GM19463 (cell line): ENCODE data around the gene KIAA0319L.

Experiments used
- ATAC-seq: cut with Tn5 transposase; IDR thresholded peaks from one replicate; pipeline ENCODE4 v1.9.1; 2021; ENCODE audit warnings: mild to moderate bottlenecking, moderate library complexity; ENCODE audit not compliant: unreplicated experiment

Gene KIAA0319L

DNA sequence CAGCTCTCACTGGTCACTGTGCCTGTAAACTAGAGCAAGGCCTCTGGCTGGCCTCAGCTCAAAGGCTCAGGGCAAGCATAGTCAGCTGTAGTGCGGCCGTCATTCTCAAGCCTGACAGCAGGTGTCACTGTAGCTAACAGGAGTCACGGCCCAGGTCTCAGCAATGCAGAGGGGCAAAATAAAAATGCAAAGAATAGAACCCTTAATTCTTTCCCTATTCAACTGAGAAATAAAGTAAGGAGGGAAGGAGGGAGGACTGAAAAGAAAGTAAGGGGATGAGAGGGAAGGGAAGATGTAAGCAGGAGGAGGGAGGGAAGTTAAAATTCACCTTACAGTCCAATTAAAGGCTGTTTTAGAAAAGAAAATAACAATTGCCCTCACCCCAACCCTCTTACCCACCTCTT, 106.1 kb downstream of the KIAA0319L start:
- no peak for ATAC-seq

DNA sequence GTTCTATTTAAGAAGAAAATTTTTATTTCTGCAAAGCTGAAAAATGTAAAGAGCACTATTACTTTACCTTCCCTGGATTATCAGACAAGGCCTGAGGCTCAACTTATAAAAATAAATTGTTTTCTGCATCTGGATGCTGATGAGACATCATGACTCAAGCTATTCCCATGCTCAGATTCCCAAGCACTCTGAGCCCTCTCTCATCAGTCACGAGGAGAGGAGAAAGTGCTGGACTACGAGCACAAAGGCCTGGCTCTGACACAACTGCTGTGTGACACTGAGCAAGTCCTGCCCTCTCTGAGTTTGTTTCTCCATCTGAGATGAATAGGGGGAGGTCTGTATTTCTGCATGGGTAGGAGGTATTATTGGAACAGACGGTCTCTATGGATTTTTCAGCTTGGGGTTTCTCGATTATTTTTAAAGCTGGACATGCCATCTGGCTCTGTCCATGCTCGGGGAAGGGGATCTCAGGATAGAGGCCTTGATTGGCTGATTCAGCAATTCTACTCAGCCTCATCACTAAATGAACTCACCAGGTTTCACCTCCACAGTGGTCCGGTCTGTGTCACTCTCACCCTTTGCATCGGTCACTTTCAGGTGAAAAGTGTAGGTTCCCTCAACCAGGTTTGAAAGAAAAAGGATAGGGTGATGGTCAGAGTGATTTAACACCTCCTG, 107.7 kb downstream of the KIAA0319L start:
- no peak for ATAC-seq

GRCh38 chr1:35448344-35448801, 108.8 kb downstream of the KIAA0319L start:
- ATAC-seq: no peak

GRCh38 chr1:35447278-35447677, 109.9 kb downstream of the KIAA0319L start:
- ATAC-seq: no peak

DNA sequence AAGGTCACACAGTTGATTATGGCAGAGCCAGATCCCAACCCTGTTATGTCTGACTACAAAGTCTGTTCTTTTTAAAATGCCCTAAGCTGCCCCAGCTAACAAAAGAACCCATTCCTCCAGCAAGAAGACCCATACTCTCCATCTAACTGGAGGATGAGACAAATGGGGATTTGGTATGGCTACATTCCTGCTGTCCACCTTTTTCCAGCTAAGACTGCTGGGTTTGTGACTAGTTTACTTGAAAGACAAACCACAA, 112.8 kb downstream of the KIAA0319L start:
- ATAC-seq: no peak

GRCh38 chr1:35443768-35444518, 113.3 kb downstream of the KIAA0319L start:
- no peak for ATAC-seq

DNA sequence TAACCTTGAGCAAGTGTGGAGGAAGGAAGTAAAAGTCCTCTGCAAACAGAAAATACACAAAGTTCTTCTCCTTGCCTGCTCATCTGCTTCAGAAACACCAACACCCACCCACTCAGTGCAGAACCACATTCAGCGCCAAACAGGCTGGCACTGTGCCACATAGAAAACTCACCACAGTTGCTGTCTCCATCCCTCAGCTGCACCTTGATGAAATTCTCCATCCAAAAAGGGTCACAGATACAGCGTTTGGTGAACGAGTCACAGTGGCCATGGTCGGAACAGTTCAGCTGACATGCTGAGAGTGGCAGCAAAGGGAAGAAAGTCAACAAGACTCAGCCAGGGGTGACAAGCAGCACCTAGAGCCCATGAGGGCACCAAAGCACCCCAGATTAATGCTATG, 114.5 kb downstream of the KIAA0319L start:
- ATAC-seq: no peak

DNA sequence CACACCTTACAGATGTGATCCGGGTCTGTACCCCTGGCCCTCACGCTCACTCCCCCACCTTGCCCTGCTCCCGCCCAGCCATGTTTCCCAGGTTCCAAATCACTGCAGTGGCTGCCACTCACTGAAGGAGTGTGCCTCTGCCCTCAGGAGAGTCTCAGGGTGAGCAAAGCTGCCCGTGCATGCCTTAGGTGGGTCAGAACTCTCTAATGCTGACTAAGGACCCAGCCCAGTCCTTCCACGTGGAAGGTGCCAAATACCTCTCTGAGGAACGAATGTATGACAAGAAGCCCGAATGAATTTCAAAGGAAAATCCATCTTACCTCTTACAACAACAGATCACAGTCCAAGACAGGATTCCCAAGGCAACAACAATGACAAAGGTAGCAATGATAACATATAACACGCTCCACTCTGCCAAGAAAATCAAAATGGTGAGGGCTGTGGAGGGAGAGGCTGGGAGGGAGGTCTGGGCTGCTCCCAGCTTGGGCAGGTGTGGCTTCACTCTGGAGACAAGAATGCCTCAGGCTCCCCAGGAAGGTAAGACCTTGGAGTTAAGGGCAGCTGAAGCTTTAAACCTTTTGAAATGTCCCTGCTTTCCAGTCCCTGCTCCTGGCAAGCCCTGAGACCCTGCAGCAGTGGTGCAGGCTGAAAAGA, 115.2 kb downstream of the KIAA0319L start:
- no peak for ATAC-seq

DNA sequence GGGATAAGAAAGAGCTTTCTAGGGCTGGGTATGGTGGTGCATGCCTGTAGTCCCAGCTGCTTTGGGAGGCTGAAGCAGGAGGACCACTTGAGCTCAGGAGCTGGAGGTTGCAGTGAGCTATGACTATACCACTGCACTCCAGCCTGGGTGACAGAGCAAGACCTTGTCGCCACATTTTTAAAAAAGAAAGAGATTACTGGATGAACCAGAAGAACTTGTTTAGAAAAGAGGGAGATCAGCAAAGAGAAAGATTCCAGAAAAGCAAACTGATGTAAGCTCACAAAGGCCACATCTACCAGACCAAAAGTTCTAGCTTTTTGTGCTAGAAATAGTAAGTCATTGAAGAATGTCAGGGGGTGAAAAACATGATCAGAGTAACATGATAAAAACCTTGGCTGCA, 117.6 kb downstream of the KIAA0319L start:
- ATAC-seq: no peak

DNA sequence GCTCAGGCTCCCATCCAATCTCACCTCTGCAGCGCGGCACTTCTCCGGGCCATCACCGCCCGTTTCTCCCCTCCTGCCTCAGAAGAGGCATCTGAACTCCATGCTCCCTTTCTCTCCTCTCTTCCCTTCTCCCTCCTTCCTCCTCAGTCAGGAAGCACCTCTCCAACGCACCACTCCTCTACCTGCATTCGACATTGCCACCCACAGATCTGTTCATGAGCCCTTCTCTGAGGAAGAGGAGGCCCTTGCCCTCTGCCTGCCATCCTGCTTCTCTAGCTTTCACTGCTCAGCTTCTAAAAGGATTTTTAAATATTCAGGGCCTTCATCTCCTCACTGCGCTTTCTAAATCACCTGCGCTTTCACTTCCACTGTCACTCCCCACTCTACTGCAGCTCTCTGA, 120.0 kb downstream of the KIAA0319L start:
- no peak for ATAC-seq

DNA sequence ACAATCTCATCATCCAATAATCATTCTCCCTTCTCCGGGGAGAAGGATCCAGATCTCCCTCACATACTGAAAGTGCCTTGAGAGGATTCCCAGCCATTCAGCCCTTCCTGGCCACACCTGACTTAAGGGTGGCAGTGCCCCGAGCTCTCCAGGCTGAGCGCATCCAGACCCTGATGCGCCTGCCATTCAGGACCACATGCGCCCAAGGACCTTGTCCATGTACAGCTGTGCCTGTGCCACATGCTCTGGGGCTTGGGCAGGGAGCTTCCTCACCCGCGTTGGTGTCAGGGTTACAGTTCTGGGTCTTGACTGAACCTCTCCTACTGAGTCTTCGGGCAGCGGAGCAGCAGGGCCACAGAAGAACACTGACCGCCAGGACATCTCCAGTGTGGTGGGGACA, 121.1 kb downstream of the KIAA0319L start:
- ATAC-seq: no peak

DNA sequence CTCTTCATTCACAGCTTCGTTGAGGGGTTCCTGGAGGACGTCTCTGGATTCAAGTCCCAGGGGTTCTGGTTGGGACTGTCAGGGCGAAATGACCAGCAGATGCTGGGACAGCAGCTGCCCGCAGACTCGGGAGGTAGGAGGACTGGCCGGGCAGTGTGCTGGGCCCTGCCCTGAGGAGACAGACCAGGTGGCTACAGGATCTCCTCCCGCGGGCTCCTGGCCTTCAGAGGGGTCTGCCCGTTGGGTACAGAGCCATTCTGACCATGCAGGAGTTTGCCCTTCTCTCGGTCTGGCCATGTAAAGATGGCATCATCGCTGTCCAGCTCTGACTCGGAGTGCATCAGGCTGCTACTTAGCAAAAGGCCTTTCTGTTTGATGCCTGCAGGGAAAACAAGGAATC, 122.5 kb downstream of the KIAA0319L start:
- ATAC-seq: no peak

GRCh38 chr1:35433714-35434113, 123.5 kb downstream of the KIAA0319L start:
- ATAC-seq: no peak

- ATAC-seq: no peak
Measured at GRCh38 chr1:35432231-35432630, 125.0 kb downstream of the KIAA0319L start.

- no peak for ATAC-seq
Measured at GRCh38 chr1:35431173-35431599, 126.0 kb downstream of the KIAA0319L start.

GRCh38 chr1:35430762-35431161, 126.4 kb downstream of the KIAA0319L start:
- ATAC-seq: no peak

DNA sequence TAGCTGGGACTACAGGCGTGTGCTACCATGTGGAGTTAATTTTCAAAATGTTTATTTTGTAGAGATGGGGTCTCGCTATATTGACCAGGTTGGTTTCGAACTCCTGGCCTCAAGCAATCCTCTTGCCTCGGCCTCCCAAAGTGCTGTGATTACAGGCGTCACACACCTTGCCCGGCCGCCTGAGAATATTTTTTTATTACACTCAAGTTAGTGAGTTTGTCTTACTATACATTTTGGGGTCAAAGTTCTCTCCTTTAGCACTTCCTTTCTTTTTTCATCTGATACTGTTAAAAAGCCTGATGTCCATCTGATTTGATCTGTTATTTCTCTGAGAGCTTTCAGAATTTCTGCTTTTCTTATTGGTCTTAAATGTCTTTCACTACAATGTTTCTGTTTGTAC, 128.8 kb downstream of the KIAA0319L start:
- ATAC-seq: no peak

DNA sequence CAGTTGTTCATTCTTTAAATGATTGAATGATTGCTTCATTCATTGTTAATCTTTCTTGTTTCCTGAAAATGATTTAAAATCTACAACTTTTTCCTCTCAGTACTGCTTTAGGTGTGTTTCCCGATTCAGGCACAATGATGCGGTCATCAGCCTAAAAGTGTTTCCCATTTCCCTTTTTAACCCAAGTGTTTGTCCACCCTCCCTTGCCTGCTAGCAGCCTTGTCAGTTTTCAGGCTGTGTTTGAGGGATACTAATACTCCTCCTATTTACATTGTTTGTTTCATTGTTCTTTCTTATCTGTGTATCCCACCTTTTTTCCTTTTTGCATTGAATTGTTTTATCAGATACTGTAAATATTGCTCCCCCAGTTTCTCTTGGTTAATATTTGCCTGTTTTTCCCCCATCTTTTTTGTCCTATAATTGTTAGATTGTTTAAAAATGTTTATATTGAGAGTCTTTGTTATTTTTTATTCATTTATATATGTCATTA, 131.1 kb downstream of the KIAA0319L start:
- ATAC-seq: no peak

GRCh38 chr1:35408925-35409324, 148.3 kb downstream of the KIAA0319L start:
- no peak for ATAC-seq

DNA sequence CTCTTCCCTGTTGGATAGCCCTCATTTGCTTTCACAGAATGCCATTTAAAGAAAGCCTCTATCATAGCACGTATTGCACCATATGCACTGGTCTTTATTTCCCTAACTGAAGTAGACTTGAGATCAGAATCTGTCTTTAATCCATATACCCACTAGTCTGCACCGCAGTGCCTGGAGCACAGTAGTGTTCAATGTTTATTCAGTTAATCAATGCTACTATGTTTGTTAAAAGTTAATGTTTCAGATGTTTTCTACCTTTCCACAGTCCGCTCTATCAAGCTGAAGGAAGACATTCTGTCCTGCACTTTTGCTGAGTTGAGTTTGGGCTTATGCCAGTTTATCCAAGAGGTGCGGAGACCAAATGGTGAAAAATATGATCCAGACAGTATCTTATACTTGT, 149.5 kb downstream of the KIAA0319L start:
- no peak for ATAC-seq

DNA sequence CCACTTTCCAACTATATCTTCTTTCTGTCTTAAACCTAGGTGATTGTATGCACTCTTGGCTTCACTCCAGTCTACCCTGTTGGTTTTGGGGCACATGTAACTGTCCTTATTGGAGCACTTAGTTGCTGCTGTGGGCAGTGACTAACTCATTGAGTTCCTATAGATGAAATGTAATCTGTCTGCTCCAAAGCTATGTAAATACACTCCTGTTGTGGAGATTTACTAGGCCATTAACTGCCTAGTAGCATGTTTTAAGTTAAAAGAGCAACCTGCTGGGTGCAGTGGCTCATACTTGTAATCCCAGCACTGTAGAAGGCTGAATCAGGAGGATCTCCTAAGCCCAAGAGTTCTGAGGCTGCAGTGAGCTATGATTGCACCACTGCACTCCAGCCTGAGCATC, 151.1 kb downstream of the KIAA0319L start:
- no peak for ATAC-seq

DNA sequence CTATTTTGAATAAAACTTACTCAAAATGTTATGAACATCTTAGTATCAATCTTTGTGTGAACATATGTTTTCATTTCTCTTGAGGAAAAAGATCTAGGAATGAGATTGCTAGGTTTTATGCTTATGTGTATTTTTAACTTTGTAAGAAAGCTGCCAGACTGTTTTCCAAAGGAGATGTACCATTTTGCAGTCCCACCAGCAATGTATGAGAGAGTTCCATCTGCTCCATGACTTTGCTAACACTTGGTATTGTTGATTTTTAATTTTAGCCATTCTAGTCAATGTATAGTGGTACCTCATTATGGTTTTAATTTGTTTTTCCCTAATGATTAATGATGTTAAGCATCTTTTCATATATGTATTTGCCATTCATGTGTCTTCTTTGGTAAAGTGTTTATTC, 156.2 kb downstream of the KIAA0319L start:
- ATAC-seq: no peak
